Stomach (tissue), 9 donors: ENCODE measurements around the gene CXADR. TPM values are rescaled to one million over a fixed set of nuclear protein-coding genes. Genes with fewer than 3 reads are reported as not detected.
"Not testable (repeated sequence)": the region's sequence is repeated elsewhere in the genome, so short reads cannot be mapped to it uniquely, and the experiment has no call there.

ENCODE experiments used
- DNase-seq, 2 donors: peaks; one replicate each; pipeline versions ENCODE4 v3.0.0 to v3.0.0-alpha.2; 2013 to 2019
- H3K27ac ChIP-seq, 5 donors: fragments of 200-600 bp in 4 of 5; sonication (generic) in 4 of 5; one replicate each; pipeline ENCODE4 v1.5.1; 2013 to 2019; ENCODE audit warnings: mild to moderate bottlenecking in 1 of 5, moderate library complexity in 1 of 5
- H3K27me3 ChIP-seq, 3 donors: fragments of 200-600 bp; sonication (generic); one replicate each; pipeline ENCODE4 v1.5.1; 2017 to 2019; ENCODE audit warnings: mixed run types in 1 of 3
- H3K36me3 ChIP-seq, 4 donors: fragments of 200-600 bp; sonication (generic); 1 replicate in 3 of 4; 2 replicates in 1 of 4; pipeline ENCODE4 v1.5.1; 2016 to 2019
- H3K4me1 ChIP-seq, 4 donors: fragments of 200-600 bp; sonication (generic); one replicate each; pipeline ENCODE4 v1.5.1; 2016 to 2019
- H3K4me3 ChIP-seq, 4 donors: fragments of 200-600 bp; sonication (generic) in 3 of 4; one replicate each; pipeline ENCODE4 v1.5.1; 2016 to 2019; ENCODE audit warnings: mild to moderate bottlenecking in 1 of 4
- H3K9me3 ChIP-seq, 4 donors: fragments of 200-600 bp; sonication (generic); one replicate each; pipeline ENCODE4 v1.5.1; 2016 to 2019
- EP300 ChIP-seq: sonication (generic); formaldehyde crosslinking; IDR thresholded peaks from one replicate; pipeline ENCODE4 v1.6.1; 2017; ENCODE audit warnings: antibody characterized with exemption
- POLR2A ChIP-seq, 4 donors: fragments of 450-650 bp; IDR thresholded peaks; one replicate each; pipeline ENCODE4 v1.6.1; 2016; ENCODE audit warnings: antibody characterized with exemption in 4 of 4, control low read depth in 2 of 4, mild to moderate bottlenecking in 1 of 4, moderate library complexity in 1 of 4
- POLR2AphosphoS5 ChIP-seq, 3 donors: sonication (generic); formaldehyde crosslinking; IDR thresholded peaks; one replicate each; pipeline ENCODE4 v1.6.1; 2016; ENCODE audit warnings: antibody characterized with exemption in 3 of 3
- WGBS, 5 donors: extraction: QIAGEN DNeasy Blood & Tissue Kit in 3 of 5; methylation state at CpG; one replicate each; pipeline versions ENCODE4 v1.1.5 to v1.1.7; 2013 to 2018; 5-methylcytosine and 5-hydroxymethylcytosine counted together
- intact Hi-C: fragments of 100-400 bp; cut with DNase I; formaldehyde crosslinking; loops from one replicate; pipeline ENCODE4 v1.15.1; 2023; ENCODE audit warnings: low total_unique reads
- polyA plus RNA-seq, 3 donors: library from polyadenylated mRNA; stranded (reverse); fragments of 200-250 nt; gene quantifications; one replicate each; pipeline ENCODE4 v1.2.3, GENCODE V29; 2013
- total RNA-seq, 5 donors: library from RNA; depleted of rRNA; stranded (reverse); fragments of >200 nt; gene quantifications; one replicate each; pipeline versions ENCODE4 v1.1.0 to v1.2.3, GENCODE V29; 2014 to 2016
- TF ChIP-seq, protein P1 (sequence below), 7 experiments: fragments of 450-650 bp in 4 of 7; fragments of 200-600 bp in 3 of 7; sonication (generic) in 3 of 7; IDR thresholded peaks; one replicate each; pipeline ENCODE4 v1.5.1; 2016 to 2019; ENCODE audit warnings: antibody characterized with exemption in 7 of 7, control low read depth in 2 of 7, mild to moderate bottlenecking in 1 of 7
- donor health status: healthy with polysubstance abuse.
- donor health status: Bipolar disorder and iron deficiency.
- donor health status: healthy.

Gene CXADR
- total and polyA plus RNA-seq, 8 donors = 2.3 to 174 (median 23.7) TPM

DNA sequence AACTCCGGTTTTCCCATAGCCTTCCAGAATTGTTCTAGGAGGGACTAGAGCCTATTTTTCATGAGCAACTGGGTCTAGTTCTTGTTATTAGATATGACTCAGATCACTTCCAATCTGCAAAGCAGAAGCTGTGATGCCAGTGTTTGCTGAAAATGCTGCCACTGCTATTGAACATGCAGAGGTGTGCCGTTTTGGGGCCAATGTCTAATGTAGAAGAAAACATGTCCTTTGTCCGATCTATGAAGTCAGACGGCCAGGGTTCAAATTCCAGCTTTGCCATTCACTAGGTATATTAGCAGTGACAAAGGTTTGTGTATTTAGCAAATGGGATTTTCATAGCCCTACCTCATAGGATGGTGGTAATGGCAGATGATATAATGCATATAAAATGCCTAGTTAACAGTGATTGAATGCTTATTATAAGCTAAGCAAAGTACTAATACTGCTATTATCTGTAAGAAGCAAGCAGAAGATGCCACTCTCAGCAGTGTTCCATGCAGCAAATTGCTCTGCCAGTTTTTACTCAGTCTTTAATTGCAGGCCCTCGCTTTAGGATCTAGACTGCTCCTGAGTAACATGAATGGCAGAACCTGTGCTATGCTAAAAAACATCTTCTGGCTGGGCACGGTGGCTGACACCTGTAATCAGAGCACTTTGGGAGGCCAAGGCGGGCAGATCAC, 40.1 kb upstream of the CXADR start:
- intact Hi-C loops = no loop called here
- no peak overlapping the region for H3K4me3 ChIP-seq
- H3K4me1 ChIP-seq = peaks cover 0 to 33% (median 16%) of the 10 kb centered on the region in 4 donors
- H3K36me3 ChIP-seq = no peaks in the 10 kb centered on the region
- peak overlapping the region in 4 of 5 donors; percentile 40 to 79 (median 60) for H3K27ac ChIP-seq
- WGBS, 5 donors = 58 to 77% (median 61%) methylated on average over 7 of the region's 7 CpGs
- H3K9me3 ChIP-seq = no peaks in the 10 kb centered on the region
- DNase-seq = peak; percentile 45 to 76
- H3K27me3 ChIP-seq = no peaks in the 10 kb centered on the region
- no peak for TF ChIP-seq POLR2A (IDR thresholded peaks at IDR 0.05)
- TF ChIP-seq, protein P1, sequence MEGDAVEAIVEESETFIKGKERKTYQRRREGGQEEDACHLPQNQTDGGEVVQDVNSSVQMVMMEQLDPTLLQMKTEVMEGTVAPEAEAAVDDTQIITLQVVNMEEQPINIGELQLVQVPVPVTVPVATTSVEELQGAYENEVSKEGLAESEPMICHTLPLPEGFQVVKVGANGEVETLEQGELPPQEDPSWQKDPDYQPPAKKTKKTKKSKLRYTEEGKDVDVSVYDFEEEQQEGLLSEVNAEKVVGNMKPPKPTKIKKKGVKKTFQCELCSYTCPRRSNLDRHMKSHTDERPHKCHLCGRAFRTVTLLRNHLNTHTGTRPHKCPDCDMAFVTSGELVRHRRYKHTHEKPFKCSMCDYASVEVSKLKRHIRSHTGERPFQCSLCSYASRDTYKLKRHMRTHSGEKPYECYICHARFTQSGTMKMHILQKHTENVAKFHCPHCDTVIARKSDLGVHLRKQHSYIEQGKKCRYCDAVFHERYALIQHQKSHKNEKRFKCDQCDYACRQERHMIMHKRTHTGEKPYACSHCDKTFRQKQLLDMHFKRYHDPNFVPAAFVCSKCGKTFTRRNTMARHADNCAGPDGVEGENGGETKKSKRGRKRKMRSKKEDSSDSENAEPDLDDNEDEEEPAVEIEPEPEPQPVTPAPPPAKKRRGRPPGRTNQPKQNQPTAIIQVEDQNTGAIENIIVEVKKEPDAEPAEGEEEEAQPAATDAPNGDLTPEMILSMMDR (IDR thresholded peaks at IDR 0.05) = no peak
- TF ChIP-seq POLR2AphosphoS5 (IDR thresholded peaks at IDR 0.05) = no peak
- TF ChIP-seq EP300 = no peak

DNA sequence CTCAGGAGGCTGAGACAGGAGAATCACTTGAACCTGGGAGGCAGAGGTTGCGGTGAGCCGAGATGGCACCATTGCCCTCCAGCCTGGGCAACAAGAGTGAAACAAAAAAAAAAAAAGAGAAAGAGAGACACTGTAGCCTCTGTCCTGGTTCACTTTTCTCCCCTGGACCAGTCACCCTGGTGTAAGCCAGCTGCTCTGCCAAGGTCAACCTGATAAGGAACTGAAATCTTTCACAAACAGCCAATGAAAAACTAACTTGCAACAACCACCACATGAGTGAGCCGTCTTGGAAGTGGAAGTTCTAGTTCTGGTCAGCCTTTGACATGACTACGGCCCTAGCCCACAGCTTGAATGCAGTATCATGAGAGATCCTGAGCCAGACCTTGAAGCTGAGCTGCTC, 36.8 kb upstream of the CXADR start:
- WGBS, 5 donors = 41 to 69% (median 58%) methylated on average over 4 of the region's 4 CpGs
- H3K36me3 ChIP-seq = no peaks in the 10 kb centered on the region
- TF ChIP-seq, protein P1 (IDR thresholded peaks at IDR 0.05) = peak in 1 of 7 experiments; percentile 7
- TF ChIP-seq EP300 (no peak), POLR2A (IDR thresholded peaks at IDR 0.05) (no peak), POLR2AphosphoS5 (IDR thresholded peaks at IDR 0.05) (peak in 2 of 3 donors; percentile 55 to 60)
- H3K9me3 ChIP-seq = no peaks in the 10 kb centered on the region
- H3K27ac ChIP-seq = peak overlapping the region; percentile 65 to 73 (median 68)
- H3K4me1 ChIP-seq = peaks cover 0 to 20% (median 9%) of the 10 kb centered on the region in 4 donors
- H3K27me3 ChIP-seq = no peaks in the 10 kb centered on the region
- DNase-seq = peak; percentile 65 to 77
- intact Hi-C loops = no loop called here
- no peak overlapping the region for H3K4me3 ChIP-seq

DNA sequence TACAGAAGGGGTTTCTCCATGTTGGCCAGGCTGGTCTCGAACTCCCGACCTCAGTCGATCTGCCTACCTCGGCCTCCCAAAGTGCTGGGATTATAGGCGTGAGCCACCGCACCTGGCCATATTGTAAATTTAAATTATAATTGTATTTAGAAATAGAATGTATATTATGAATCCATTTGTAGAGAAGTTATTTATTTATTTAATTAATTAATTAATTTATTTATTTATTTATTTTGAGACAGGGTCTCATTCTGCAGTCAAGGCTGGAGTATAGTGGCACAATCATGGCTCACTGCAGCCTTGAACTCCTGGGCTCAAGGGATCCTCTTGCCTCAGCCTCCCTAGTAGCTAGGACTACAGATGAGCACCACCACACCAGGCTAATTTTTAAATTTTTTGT, 34.7 kb upstream of the CXADR start:
- H3K4me1 ChIP-seq, H3K27me3 ChIP-seq, H3K4me3 ChIP-seq, DNase-seq, intact Hi-C loops, H3K9me3 ChIP-seq, H3K27ac ChIP-seq, H3K36me3 ChIP-seq: not testable (repeated sequence)
- WGBS, 5 donors = 95 to 98% (median 97%) methylated on average over 6 of the region's 6 CpGs

DNA sequence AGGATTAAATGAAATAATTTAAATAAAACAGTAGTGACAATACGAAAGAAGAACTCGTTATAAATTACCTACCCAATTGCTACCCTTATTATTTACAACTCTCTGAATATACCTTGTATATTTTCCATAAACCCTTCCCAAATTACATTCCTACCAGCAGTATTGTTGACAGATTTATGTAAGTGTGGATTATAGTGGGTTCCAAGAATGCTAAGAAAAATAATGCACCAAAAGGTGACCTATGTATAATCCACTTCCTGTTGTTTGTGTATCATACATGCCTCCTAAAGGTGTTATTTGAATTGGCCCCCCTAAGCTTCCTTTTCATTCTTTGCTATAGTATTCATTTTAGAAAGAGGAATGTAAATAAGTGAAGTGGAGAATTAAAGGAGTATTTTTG, 33.2 kb upstream of the CXADR start:
- H3K4me3 ChIP-seq = no peak overlapping the region
- WGBS, 5 donors = 92 to 100% (median 94%) methylated on average over 2 of the region's 2 CpGs
- peaks cover 0 to 8% (median 6%) of the 10 kb centered on the region in 4 donors for H3K4me1 ChIP-seq
- H3K27ac ChIP-seq = no peak overlapping the region
- intact Hi-C loops = no loop called here
- no peak for DNase-seq
- no peaks in the 10 kb centered on the region for H3K27me3 ChIP-seq
- no peaks in the 10 kb centered on the region for H3K9me3 ChIP-seq
- H3K36me3 ChIP-seq = no peaks in the 10 kb centered on the region
- no peak for TF ChIP-seq EP300
- TF ChIP-seq, protein P1 (IDR thresholded peaks at IDR 0.05) = no peak
- no peak for TF ChIP-seq POLR2AphosphoS5 (IDR thresholded peaks at IDR 0.05)

DNA sequence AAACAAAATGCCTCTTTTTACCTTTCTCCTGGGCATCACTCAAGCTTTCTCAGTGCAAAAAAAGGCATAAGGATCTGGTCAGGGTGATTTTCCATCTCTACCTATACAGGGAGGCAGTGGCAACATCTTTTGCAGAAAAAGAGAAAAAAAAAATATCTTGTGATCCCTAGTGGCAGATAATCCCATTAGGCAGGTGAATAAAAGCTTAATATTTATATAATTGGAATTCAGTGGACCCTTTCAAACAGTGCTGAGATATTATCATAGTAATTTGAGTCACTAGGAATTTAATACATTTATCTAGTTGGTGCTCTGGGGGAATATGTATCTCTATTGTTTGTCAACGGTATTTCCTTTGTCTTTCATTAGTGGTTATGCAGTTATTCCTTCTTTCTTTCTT, 29.9 kb upstream of the CXADR start:
- Histone ChIP-seq H3K27me3 (no peaks in the 10 kb centered on the region), H3K27ac (no peak overlapping the region), H3K4me1 (no peaks in the 10 kb centered on the region), H3K9me3 (no peaks in the 10 kb centered on the region), H3K36me3 (no peaks in the 10 kb centered on the region), H3K4me3 (no peak overlapping the region)
- intact Hi-C loops = no loop called here
- no peak for TF ChIP-seq EP300
- TF ChIP-seq, protein P1 (IDR thresholded peaks at IDR 0.05) = no peak
- TF ChIP-seq POLR2AphosphoS5 (IDR thresholded peaks at IDR 0.05) = no peak
- DNase-seq = no peak
- 44 to 85% (median 63%) methylated on average over 1 of the region's 1 CpG for WGBS, 5 donors
